GM12873 (cell line): Measurements from ENCODE around the gene FARS2.

ENCODE experiments used
- CTCF ChIP-seq: IDR thresholded peaks from 2 replicates; pipeline ENCODE4 v1.5.1; 2012; ENCODE audit warnings: low read depth, mild to moderate bottlenecking, moderate library complexity, low read length, control low read depth; ENCODE audit not compliant: insufficient read depth; ENCODE audit errors: missing control alignments

Gene FARS2

GRCh38 chr6:5351552-5352210 lies 90.4 kb downstream of the FARS2 start:
- TF ChIP-seq CTCF, result no peak

GRCh38 chr6:5353971-5354370 lies 92.7 kb downstream of the FARS2 start:
- TF ChIP-seq CTCF, result no peak

- TF ChIP-seq CTCF, result no peak
Observed at GRCh38 chr6:5357486-5357885, 96.2 kb downstream of the FARS2 start.

- no peak for TF ChIP-seq CTCF
Observed at GRCh38 chr6:5359417-5359816, 98.1 kb downstream of the FARS2 start.

GRCh38 chr6:5361396-5361795 lies 100.1 kb downstream of the FARS2 start:
- TF ChIP-seq CTCF, result no peak

- no peak for TF ChIP-seq CTCF
Observed at GRCh38 chr6:5365436-5366195, 104.3 kb downstream of the FARS2 start.

DNA sequence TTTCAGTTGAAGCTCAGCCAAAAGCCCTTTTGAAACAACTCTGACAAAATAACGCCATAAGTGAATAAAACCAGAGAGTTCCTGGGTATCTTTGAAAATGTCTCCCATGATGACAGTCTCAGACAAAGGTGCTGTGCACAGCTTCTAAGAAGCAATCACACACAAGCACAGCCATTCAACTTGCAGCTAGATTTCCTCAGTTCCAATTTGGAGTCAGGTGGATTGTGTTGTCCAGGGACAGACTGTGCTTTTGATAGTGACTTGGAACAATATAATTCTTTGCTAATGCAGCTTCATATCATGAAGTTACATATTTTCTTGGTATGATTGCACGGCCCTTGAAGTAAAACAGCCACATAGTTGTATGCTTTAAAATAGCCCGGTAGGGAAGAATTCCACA lies 105.6 kb downstream of the FARS2 start:
- no peak for TF ChIP-seq CTCF
